Liver (tissue), 3 donors: ENCODE data around the gene TLE4.

Experiments used
- EGR1 ChIP-seq, 2 donors: IDR thresholded peaks; 2 replicates each; pipeline ENCODE4 v1.6.1; 2016 to 2018; ENCODE audit warnings: antibody characterized with exemption in 2 of 2, low read depth in 2 of 2
- FOXA1 ChIP-seq: IDR thresholded peaks from 2 replicates; pipeline ENCODE4 v1.6.1; 2016; ENCODE audit warnings: antibody characterized with exemption
- GABPA ChIP-seq, 2 donors: IDR thresholded peaks in 1 of 2; conservative IDR thresholded peaks in 1 of 2; 2 replicates each; pipeline ENCODE4 v1.6.1; 2016; ENCODE audit warnings: antibody characterized with exemption in 2 of 2, mild to moderate bottlenecking in 1 of 2, moderate library complexity in 1 of 2
- HNF4G ChIP-seq: IDR thresholded peaks from 2 replicates; pipeline ENCODE4 v1.6.1; 2016; ENCODE audit warnings: antibody characterized with exemption
- JUND ChIP-seq, 2 donors: IDR thresholded peaks; 2 replicates each; pipeline ENCODE4 v1.6.1; 2016; ENCODE audit warnings: antibody characterized with exemption in 2 of 2
- NR2F2 ChIP-seq: IDR thresholded peaks from 2 replicates; pipeline ENCODE4 v1.6.1; 2016; ENCODE audit warnings: antibody characterized with exemption
- RAD21 ChIP-seq, 2 donors: IDR thresholded peaks; 2 replicates each; pipeline ENCODE4 v1.6.1; 2016; ENCODE audit warnings: antibody characterized with exemption in 2 of 2, mild to moderate bottlenecking in 2 of 2
- SP1 ChIP-seq: IDR thresholded peaks from 2 replicates; pipeline ENCODE4 v1.6.1; 2018; ENCODE audit warnings: antibody characterized with exemption, mild to moderate bottlenecking
- TAF1 ChIP-seq: conservative IDR thresholded peaks from 2 replicates; pipeline ENCODE4 v1.6.1; 2016; ENCODE audit warnings: antibody characterized with exemption, mild to moderate bottlenecking
- YY1 ChIP-seq: IDR thresholded peaks from 2 replicates; pipeline ENCODE4 v1.6.1; 2016; ENCODE audit warnings: antibody characterized with exemption, mild to moderate bottlenecking
- TF ChIP-seq, protein P1 (sequence below): fragments of 150-350 bp; IDR thresholded peaks from 2 replicates; pipeline ENCODE4 v1.5.1; 2017; ENCODE audit warnings: improper control_type of control experiment, low read depth, low read length; ENCODE audit not compliant: missing input control
- TF ChIP-seq, protein P2 (sequence below): IDR thresholded peaks from 2 replicates; pipeline ENCODE4 v1.6.1; 2016; ENCODE audit warnings: antibody characterized with exemption
- TF ChIP-seq, protein P3 (sequence below): IDR thresholded peaks from 2 replicates; pipeline ENCODE4 v1.6.1; 2016; ENCODE audit warnings: antibody characterized with exemption, mild to moderate bottlenecking
- TF ChIP-seq, protein P4 (sequence below): IDR thresholded peaks from 2 replicates; pipeline ENCODE4 v1.6.1; 2016; ENCODE audit warnings: antibody characterized with exemption
- donor health status: healthy.
- donor health status: healthy.

DNA sequence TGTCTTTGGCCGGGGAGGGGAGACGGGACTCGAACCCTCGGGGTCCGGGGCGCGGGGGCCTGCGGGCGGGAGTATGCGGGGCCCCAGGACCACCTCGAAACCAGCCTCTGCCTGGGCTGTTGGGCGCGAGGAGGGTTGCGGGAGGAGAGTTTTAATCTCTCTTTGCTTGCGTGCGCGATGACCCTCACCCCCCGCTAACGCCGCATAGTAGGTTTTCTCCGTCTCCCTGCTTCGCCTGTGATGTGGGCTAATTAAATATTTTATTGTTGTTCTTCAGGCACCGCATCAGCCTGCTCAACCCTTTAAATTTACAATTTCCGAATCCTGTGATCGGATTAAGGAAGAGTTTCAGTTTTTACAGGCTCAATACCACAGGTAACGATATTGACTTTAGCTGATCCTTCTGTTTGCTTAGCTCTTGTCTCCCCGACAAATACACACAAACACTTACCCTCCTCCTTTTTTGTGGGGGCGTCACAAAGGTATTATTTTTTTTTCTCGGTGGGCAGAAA, 1.7 kb downstream of the TLE4 start:
- TF ChIP-seq, protein P1, sequence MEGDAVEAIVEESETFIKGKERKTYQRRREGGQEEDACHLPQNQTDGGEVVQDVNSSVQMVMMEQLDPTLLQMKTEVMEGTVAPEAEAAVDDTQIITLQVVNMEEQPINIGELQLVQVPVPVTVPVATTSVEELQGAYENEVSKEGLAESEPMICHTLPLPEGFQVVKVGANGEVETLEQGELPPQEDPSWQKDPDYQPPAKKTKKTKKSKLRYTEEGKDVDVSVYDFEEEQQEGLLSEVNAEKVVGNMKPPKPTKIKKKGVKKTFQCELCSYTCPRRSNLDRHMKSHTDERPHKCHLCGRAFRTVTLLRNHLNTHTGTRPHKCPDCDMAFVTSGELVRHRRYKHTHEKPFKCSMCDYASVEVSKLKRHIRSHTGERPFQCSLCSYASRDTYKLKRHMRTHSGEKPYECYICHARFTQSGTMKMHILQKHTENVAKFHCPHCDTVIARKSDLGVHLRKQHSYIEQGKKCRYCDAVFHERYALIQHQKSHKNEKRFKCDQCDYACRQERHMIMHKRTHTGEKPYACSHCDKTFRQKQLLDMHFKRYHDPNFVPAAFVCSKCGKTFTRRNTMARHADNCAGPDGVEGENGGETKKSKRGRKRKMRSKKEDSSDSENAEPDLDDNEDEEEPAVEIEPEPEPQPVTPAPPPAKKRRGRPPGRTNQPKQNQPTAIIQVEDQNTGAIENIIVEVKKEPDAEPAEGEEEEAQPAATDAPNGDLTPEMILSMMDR = no peak
- no peak for TF ChIP-seq TAF1
- TF ChIP-seq, protein P2, sequence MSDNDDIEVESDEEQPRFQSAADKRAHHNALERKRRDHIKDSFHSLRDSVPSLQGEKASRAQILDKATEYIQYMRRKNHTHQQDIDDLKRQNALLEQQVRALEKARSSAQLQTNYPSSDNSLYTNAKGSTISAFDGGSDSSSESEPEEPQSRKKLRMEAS = no peak
- TF ChIP-seq RAD21 (IDR thresholded peaks at IDR 0.05) = peak in 1 of 2 donors; percentile 9
- no peak for TF ChIP-seq EGR1 (IDR thresholded peaks at IDR 0.05; ENCODE audit: low read depth in 2 of 2)
- no peak for TF ChIP-seq FOXA1
- TF ChIP-seq JUND (IDR thresholded peaks at IDR 0.05) = no peak
- TF ChIP-seq SP1 = no peak
- TF ChIP-seq HNF4G = no peak
- no peak for TF ChIP-seq YY1
- TF ChIP-seq NR2F2 = no peak
- no peak for TF ChIP-seq GABPA (IDR thresholded peaks at IDR 0.05 in 1 of 2, conservative IDR thresholded peaks at IDR 0.05 in 1 of 2)
- TF ChIP-seq, protein P3, sequence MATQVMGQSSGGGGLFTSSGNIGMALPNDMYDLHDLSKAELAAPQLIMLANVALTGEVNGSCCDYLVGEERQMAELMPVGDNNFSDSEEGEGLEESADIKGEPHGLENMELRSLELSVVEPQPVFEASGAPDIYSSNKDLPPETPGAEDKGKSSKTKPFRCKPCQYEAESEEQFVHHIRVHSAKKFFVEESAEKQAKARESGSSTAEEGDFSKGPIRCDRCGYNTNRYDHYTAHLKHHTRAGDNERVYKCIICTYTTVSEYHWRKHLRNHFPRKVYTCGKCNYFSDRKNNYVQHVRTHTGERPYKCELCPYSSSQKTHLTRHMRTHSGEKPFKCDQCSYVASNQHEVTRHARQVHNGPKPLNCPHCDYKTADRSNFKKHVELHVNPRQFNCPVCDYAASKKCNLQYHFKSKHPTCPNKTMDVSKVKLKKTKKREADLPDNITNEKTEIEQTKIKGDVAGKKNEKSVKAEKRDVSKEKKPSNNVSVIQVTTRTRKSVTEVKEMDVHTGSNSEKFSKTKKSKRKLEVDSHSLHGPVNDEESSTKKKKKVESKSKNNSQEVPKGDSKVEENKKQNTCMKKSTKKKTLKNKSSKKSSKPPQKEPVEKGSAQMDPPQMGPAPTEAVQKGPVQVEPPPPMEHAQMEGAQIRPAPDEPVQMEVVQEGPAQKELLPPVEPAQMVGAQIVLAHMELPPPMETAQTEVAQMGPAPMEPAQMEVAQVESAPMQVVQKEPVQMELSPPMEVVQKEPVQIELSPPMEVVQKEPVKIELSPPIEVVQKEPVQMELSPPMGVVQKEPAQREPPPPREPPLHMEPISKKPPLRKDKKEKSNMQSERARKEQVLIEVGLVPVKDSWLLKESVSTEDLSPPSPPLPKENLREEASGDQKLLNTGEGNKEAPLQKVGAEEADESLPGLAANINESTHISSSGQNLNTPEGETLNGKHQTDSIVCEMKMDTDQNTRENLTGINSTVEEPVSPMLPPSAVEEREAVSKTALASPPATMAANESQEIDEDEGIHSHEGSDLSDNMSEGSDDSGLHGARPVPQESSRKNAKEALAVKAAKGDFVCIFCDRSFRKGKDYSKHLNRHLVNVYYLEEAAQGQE = no peak
- TF ChIP-seq, protein P4, sequence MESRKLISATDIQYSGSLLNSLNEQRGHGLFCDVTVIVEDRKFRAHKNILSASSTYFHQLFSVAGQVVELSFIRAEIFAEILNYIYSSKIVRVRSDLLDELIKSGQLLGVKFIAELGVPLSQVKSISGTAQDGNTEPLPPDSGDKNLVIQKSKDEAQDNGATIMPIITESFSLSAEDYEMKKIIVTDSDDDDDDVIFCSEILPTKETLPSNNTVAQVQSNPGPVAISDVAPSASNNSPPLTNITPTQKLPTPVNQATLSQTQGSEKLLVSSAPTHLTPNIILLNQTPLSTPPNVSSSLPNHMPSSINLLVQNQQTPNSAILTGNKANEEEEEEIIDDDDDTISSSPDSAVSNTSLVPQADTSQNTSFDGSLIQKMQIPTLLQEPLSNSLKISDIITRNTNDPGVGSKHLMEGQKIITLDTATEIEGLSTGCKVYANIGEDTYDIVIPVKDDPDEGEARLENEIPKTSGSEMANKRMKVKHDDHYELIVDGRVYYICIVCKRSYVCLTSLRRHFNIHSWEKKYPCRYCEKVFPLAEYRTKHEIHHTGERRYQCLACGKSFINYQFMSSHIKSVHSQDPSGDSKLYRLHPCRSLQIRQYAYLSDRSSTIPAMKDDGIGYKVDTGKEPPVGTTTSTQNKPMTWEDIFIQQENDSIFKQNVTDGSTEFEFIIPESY = no peak
